GM12864 (cell line): Measurements from ENCODE around the gene NXPE1.
"Not testable (repeated sequence)": the region's sequence is repeated elsewhere in the genome, so short reads cannot be mapped to it uniquely, and the experiment has no call there.

Source experiments
- DNase-seq: peaks from one replicate; pipeline ENCODE4 v3.0.0-alpha.2; 2011; ENCODE audit warnings: low read depth
- H3K4me3 ChIP-seq: 2 replicates; pipeline ENCODE4 v1.5.1; 2011; ENCODE audit warnings: mild to moderate bottlenecking, low read depth, low read length, control low read depth
- CTCF ChIP-seq: IDR thresholded peaks from 2 replicates; pipeline ENCODE4 v1.5.1; 2011; ENCODE audit warnings: low read depth, mild to moderate bottlenecking, moderate library complexity, low read length, control low read depth, inconsistent platforms; ENCODE audit errors: missing control alignments

The NXPE1 gene

GRCh38 chr11:114559425-114560310 is at the start of gene NXPE1:
Gene NXPE1 (minus strand): TSS chr11:114559881. CDS start chr11:114551201, 8,680 bp downstream.
- TF ChIP-seq CTCF: no peak
- DNase-seq: no peak

DNA sequence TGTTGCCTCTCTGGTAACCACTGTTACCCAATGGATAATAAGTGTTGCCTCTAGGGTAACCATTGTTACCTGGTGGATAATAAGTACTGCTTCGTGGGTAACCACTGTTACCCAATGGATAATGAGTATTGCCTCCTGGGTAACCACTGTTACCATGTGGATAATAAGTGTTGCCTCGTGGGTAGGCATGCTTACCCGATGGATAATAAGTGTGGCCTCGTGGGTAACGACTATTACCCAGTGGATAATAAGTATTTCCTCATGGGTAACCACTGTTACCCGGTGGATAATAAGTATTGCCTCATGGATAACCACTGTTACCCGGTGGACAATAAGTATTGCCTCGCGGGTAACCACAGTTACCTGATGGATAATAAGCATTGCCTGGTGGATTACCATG is 49.7 kb upstream of the NXPE1 start:
- DNase-seq: no peak
- no peak overlapping the region for H3K4me3 ChIP-seq
- TF ChIP-seq CTCF: no peak

More at GRCh38 chr11:114559425-114560310, at the start of gene NXPE1:
- no peak within 1 kb of the TSS for H3K4me3 ChIP-seq

DNA sequence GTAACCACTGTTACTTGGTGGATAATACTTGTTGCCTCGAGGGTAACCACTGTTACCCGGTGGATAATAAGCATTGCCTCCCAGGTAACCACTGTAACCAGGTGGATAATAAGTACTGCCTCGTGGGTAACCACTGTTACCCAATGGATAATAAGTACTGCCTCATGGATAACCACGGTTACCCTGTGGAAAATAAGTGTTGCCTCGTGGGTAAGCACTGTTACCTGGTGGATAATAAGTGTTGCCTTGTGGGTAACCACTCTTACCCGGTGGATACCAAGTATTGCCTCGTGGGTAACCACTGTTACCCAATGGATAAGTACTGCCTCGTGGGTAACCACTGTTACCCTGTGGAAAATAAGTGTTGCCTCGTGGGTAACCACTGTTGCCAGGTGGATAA is 48.9 kb upstream of the NXPE1 start:
- not testable (repeated sequence) for H3K4me3 ChIP-seq, DNase-seq

GRCh38 chr11:114607753-114608459 is 48.2 kb upstream of the NXPE1 start:
- no peak for DNase-seq
- no peak for TF ChIP-seq CTCF
- H3K4me3 ChIP-seq: no peak overlapping the region

DNA sequence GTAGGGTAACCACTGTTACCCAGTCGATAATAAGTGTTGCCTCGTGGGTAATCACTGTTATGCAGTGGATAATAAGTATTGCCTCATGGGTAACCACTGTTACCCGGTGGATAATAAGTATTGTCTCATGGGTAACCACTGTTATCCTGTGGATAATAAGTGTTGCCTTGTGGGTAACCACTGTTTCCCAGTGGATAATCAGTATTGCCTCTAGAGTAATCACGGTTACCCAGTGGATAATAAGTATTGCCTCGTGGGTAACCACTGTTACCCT is 47.1 kb upstream of the NXPE1 start:
- not testable (repeated sequence) for H3K4me3 ChIP-seq, DNase-seq

GRCh38 chr11:114606003-114606801 is 46.5 kb upstream of the NXPE1 start:
- no peak for TF ChIP-seq CTCF
- DNase-seq: no peak
- H3K4me3 ChIP-seq: no peak overlapping the region

DNA sequence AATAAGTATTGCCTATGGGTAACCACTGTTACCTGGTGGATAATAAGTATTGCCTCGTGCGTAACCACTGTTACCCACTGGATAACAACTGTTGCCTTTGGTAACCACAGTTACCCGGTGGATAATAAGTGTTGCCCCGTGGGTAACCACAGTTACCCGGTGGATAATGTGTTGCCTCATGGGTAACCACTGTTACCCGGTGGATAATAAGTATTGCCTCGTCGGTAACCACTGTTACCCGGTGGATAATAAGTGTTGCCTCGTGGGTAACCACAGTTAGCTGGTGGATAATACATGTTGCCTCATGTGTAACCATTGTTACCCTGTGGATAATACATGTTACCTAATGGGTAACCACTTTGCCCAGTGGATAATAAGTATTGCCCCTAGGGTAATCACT is 45.7 kb upstream of the NXPE1 start:
- TF ChIP-seq CTCF: no peak
- no peak overlapping the region for H3K4me3 ChIP-seq
- DNase-seq: no peak

DNA sequence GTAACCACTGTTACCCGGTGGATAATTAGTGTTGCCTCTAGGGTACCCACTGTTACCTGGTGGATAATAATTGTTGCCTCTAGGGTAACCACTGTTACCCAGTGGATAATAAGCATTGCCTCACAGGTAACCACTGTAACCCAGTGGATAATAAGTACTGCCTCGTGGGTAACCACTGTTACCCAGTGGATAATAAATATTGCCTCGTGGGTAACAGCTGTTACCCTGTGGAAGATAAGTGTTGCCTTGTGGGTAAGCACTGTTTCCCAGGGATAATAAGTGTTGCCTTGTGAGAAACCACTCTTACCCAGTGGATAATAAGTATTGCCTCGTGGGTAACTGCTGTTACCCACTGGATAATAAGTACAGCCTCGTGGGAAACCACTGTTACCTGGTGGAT is 45.2 kb upstream of the NXPE1 start:
- no peak for DNase-seq
- TF ChIP-seq CTCF: no peak
- no peak overlapping the region for H3K4me3 ChIP-seq
